Measurements from ENCODE around the gene SPATA31C1. TPM values are rescaled to one million over a fixed set of nuclear protein-coding genes. Genes with fewer than 3 reads are reported as not detected.

SPATA31C1 gene
- total RNA-seq, 2 donors from 2014 or later: not detected

DNA sequence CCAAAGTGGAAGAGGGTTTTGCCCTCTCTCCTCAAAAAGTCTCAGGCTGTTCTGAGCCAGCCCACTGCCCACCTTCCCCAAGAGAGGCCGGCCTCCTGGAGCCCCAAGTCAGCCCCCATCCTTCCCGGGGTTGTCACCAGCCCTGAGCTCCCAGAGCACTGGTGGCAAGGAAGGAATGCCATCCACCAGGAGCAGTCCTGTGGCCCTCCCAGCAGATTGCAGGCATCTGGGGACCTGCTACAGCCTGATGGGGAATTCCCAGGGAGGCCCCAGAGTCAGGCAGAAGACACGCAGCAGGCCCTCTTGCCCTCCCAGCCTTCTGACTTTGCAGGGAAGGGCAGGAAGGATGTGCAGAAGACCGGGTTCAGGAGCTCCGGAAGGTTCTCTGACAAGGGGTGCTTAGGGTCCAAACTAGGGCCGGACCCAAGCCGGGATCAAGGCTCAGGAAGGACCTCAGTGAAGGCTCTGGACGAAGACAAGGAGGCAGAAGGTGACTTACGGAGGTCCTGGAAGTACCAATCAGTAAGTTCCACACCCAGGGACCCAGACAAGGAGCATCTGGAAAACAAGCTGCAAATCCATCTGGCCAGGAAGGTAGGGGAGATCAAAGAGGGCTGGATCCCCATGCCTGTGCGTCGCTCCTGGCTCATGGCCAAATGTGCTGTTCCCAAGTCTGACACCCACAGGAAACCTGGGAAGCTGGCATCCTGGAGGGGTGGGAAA lies 31.4 kb upstream of the SPATA31C1 start:
- DNase-seq (no peak), ATAC-seq (no peak)
- H3K4me3 ChIP-seq: no peak overlapping the region
- H3K27ac ChIP-seq: no peak overlapping the region
- H3K27me3 ChIP-seq: no peaks in the 10 kb centered on the region
- no peak for TF ChIP-seq POLR2A (IDR thresholded peaks at IDR 0.05)
- TF ChIP-seq, protein P1, sequence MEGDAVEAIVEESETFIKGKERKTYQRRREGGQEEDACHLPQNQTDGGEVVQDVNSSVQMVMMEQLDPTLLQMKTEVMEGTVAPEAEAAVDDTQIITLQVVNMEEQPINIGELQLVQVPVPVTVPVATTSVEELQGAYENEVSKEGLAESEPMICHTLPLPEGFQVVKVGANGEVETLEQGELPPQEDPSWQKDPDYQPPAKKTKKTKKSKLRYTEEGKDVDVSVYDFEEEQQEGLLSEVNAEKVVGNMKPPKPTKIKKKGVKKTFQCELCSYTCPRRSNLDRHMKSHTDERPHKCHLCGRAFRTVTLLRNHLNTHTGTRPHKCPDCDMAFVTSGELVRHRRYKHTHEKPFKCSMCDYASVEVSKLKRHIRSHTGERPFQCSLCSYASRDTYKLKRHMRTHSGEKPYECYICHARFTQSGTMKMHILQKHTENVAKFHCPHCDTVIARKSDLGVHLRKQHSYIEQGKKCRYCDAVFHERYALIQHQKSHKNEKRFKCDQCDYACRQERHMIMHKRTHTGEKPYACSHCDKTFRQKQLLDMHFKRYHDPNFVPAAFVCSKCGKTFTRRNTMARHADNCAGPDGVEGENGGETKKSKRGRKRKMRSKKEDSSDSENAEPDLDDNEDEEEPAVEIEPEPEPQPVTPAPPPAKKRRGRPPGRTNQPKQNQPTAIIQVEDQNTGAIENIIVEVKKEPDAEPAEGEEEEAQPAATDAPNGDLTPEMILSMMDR (IDR thresholded peaks at IDR 0.05): no peak
- intact Hi-C loops (cut with DNase I): no loop called here
- no peaks in the 10 kb centered on the region for H3K4me1 ChIP-seq
- H3K9me3 ChIP-seq: no peaks in the 10 kb centered on the region
- H3K36me3 ChIP-seq (replicated peaks in 1 of 2; ENCODE audit: insufficient read depth in 1 of 2, low read depth in 2 of 2): no peaks in the 10 kb centered on the region
- 68 to 77% methylated on average over 8 to 11 of the region's 11 CpGs for WGBS, 2 donors

DNA sequence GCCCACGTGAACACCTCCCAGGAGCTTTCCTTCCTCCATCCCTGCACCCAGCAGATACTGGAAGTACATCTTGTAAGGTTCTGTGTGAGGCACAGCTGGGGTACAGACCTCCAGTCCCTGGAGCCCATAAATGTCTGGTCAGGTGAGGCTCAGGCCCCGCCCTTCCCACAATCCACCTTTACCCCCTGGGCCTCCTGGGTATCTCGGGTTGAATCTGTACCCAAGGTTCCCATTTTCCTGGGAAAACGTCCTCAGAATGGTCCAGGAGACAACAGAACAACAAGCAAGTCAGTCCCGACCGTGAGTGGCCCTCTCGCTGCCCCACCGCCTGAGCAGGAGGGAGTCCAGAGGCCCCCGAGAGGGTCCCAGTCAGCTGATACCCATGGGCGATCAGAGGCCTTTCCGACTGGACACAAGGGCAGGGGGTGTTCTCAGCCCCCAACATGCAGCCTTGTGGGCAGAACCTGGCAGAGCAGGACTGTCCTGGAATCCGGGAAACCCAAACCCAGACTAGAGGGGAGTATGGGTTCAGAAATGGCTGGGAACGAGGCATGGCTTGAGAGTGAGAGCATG lies 30.7 kb upstream of the SPATA31C1 start:
- DNase-seq (no peak), ATAC-seq (no peak)
- Histone ChIP-seq H3K36me3 (replicated peaks in 1 of 2; ENCODE audit: insufficient read depth in 1 of 2, low read depth in 2 of 2) (no peaks in the 10 kb centered on the region), H3K27me3 (no peaks in the 10 kb centered on the region), H3K9me3 (no peaks in the 10 kb centered on the region), H3K4me1 (no peaks in the 10 kb centered on the region), H3K4me3 (no peak overlapping the region), H3K27ac (no peak overlapping the region)
- TF ChIP-seq POLR2A (IDR thresholded peaks at IDR 0.05): no peak
- TF ChIP-seq, protein P1 (IDR thresholded peaks at IDR 0.05): no peak
- intact Hi-C loops (cut with DNase I): no loop called here
- 81 to 84% methylated on average over 8 to 13 of the region's 13 CpGs for WGBS, 2 donors

- TF ChIP-seq POLR2A (IDR thresholded peaks at IDR 0.05): no peak
- TF ChIP-seq, protein P1 (IDR thresholded peaks at IDR 0.05): no peak
- Histone ChIP-seq H3K4me1 (no peaks in the 10 kb centered on the region), H3K9me3 (no peaks in the 10 kb centered on the region), H3K4me3 (no peak overlapping the region), H3K27me3 (no peaks in the 10 kb centered on the region), H3K36me3 (replicated peaks in 1 of 2; ENCODE audit: insufficient read depth in 1 of 2, low read depth in 2 of 2) (no peaks in the 10 kb centered on the region), H3K27ac (no peak overlapping the region)
- ATAC-seq (no peak), DNase-seq (no peak)
- WGBS, 2 donors: 87 to 90% methylated on average over 4 to 13 of the region's 13 CpGs
- intact Hi-C loops (cut with DNase I): no loop called here
Observed at GRCh38 chr9:87887661-87888480, 29.9 kb upstream of the SPATA31C1 start.

DNA sequence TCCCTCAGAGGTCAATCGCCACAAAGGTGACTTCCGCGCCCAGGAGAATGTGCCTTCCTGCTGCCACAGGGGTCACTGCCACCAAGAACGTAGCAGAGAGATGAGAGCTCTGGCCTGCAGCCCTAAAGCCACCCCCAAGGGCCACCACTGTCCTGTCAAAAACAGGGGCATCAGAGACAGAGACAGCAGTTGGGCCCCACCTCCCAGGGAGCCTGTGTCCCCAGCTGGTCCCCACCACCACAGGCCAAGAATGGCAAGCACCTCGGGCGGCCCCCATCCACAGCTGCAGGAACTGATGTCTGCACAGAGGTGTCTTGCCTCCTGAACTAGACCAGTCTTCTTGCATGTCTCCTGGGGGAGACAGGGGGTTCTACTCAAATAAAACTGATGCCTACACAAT lies 29.3 kb upstream of the SPATA31C1 start:
- Histone ChIP-seq H3K4me3 (no peak overlapping the region), H3K27me3 (no peaks in the 10 kb centered on the region), H3K36me3 (replicated peaks in 1 of 2; ENCODE audit: insufficient read depth in 1 of 2, low read depth in 2 of 2) (no peaks in the 10 kb centered on the region), H3K27ac (no peak overlapping the region), H3K4me1 (no peaks in the 10 kb centered on the region), H3K9me3 (no peaks in the 10 kb centered on the region)
- TF ChIP-seq POLR2A (IDR thresholded peaks at IDR 0.05): no peak
- TF ChIP-seq, protein P1 (IDR thresholded peaks at IDR 0.05): no peak
- intact Hi-C loops (cut with DNase I): no loop called here
- no peak for DNase-seq
- ATAC-seq: no peak
- WGBS, 2 donors: 94% methylated on average over 6 of the region's 6 CpGs; no CpG with 5 or more reads in 1 of the 2 donors

Data from body of pancreas (tissue), 4 donors.